Keratinocyte (primary cell): ENCODE data around the gene GPR137. TPM values are rescaled to one million over a fixed set of nuclear protein-coding genes. Genes with fewer than 3 reads are reported as not detected.

Source experiments
- DNase-seq: peaks from one replicate; pipeline ENCODE4 v3.0.0-alpha.2; 2011; ENCODE audit warnings: low read depth, missing footprints, low spot score
- FAIRE-seq: peaks from 2 replicates; lab custom pipeline; 2011; peaks lifted over from hg19 to GRCh38; lab: Jason Lieb, UNC
- H2AFZ ChIP-seq: 2 replicates; pipeline ENCODE4 v1.6.0; 2012; ENCODE audit warnings: low read length, control low read depth, inconsistent platforms; ENCODE audit not compliant: control insufficient read depth
- H3K27ac ChIP-seq: 2 replicates; pipeline ENCODE4 v1.5.1; 2011; ENCODE audit warnings: low read length; ENCODE audit not compliant: control insufficient read depth, insufficient read depth
- H3K27me3 ChIP-seq: 3 replicates; pipeline ENCODE4 v1.6.0; 2011; ENCODE audit warnings: low read length; ENCODE audit not compliant: control insufficient read depth, insufficient read depth; ENCODE audit errors: extremely low read depth
- H3K36me3 ChIP-seq, 2 experiments: 2 replicates in 1 of 2; 3 replicates in 1 of 2; pipeline ENCODE4 v1.5.1; 2011; ENCODE audit warnings: low read length in 2 of 2, mild to moderate bottlenecking in 1 of 2; ENCODE audit not compliant: control insufficient read depth in 2 of 2, insufficient read depth in 2 of 2; ENCODE audit errors: extremely low read depth in 1 of 2
- H3K4me1 ChIP-seq: 3 replicates; pipeline ENCODE4 v1.5.1; 2011; ENCODE audit warnings: low read length; ENCODE audit not compliant: control insufficient read depth, insufficient read depth; ENCODE audit errors: extremely low read depth
- H3K4me2 ChIP-seq: 3 replicates; pipeline ENCODE4 v1.6.0; 2011; ENCODE audit warnings: low read depth, low read length; ENCODE audit not compliant: control insufficient read depth, insufficient read depth; ENCODE audit errors: extremely low read depth
- H3K4me3 ChIP-seq, 3 experiments: fragments of 200-600 bp in 1 of 3; sonication (generic) in 1 of 3; 2 replicates in 2 of 3; 3 replicates in 1 of 3; pipeline ENCODE4 v1.5.1; 2011 to 2016; ENCODE audit warnings: low read length in 3 of 3, mild to moderate bottlenecking in 3 of 3, control low read depth in 2 of 3, inconsistent platforms in 1 of 3, low read depth in 1 of 3, mixed read lengths in 1 of 3, mixed run types in 1 of 3, moderate library complexity in 1 of 3; ENCODE audit not compliant: control insufficient read depth in 2 of 3, insufficient read depth in 2 of 3; ENCODE audit errors: extremely low read depth in 1 of 3
- H3K79me2 ChIP-seq: 2 replicates; pipeline ENCODE4 v1.6.0; 2012; ENCODE audit warnings: low read length; ENCODE audit not compliant: control insufficient read depth, insufficient read depth
- H3K9ac ChIP-seq: 3 replicates; pipeline ENCODE4 v1.6.0; 2011; ENCODE audit warnings: low read length; ENCODE audit not compliant: control insufficient read depth, insufficient read depth; ENCODE audit errors: extremely low read depth
- H3K9me1 ChIP-seq: 3 replicates; pipeline ENCODE4 v1.6.0; 2011; ENCODE audit warnings: low read length; ENCODE audit not compliant: control insufficient read depth, insufficient read depth; ENCODE audit errors: extremely low read depth
- H3K9me3 ChIP-seq: 2 replicates; pipeline ENCODE4 v1.5.1; 2012; ENCODE audit warnings: low read depth, low read length; ENCODE audit not compliant: control insufficient read depth
- H4K20me1 ChIP-seq: 3 replicates; pipeline ENCODE4 v1.6.0; 2011; ENCODE audit warnings: low read length; ENCODE audit not compliant: control insufficient read depth, insufficient read depth; ENCODE audit errors: extremely low read depth
- CTCF ChIP-seq, 3 experiments: IDR thresholded peaks in 1 of 3; conservative IDR thresholded peaks in 1 of 3; optimal IDR thresholded peaks in 1 of 3; 2 replicates in 2 of 3; 3 replicates in 1 of 3; pipeline versions ENCODE3 to v1.5.1; 2011; ENCODE audit warnings: low read length in 3 of 3, mild to moderate bottlenecking in 3 of 3, moderate library complexity in 2 of 3, control low read depth in 1 of 3, inconsistent platforms in 1 of 3; ENCODE audit not compliant: insufficient read depth in 2 of 3; ENCODE audit errors: extremely low read depth in 1 of 3
- EZH2 ChIP-seq: IDR thresholded peaks from one replicate; pipeline ENCODE4 v1.6.1; 2012; ENCODE audit warnings: inconsistent platforms, mild to moderate bottlenecking, low read length, moderate library complexity
- dilution Hi-C: fragments of 300-500 bp; cut with MboI; formaldehyde crosslinking; loops from one replicate; pipeline ENCODE4 v1.7.0; 2020; ENCODE audit warnings: low sequenced_read_pairs; ENCODE audit not compliant: extremely low pct_ligation_motif_present
- polyA plus RNA-seq, 5 experiments: library from polyadenylated mRNA; depleted of rRNA in 3 of 5; stranded (reverse) in 3 of 5; stranded (forward) in 1 of 5; unstranded in 1 of 5; fragments of >200 nt; gene quantifications; 1 replicate in 1 of 5; 2 replicates in 3 of 5; 3 replicates in 1 of 5; pipeline versions ENCODE4 v1.2.1 to v1.2.3, GENCODE V29; 2011 to 2012; ENCODE audit warnings: missing spikeins in 2 of 5, low read depth in 1 of 5, low replicate concordance in 1 of 5

GPR137 gene
- polyA plus RNA-seq, 1 donor (not counting 4 experiments of a cell fraction or from before 2014, with no cell fraction given): 6.6 TPM

- peak within 1 kb of the TSS; percentile 90 for H3K9ac ChIP-seq
- no peak for TF ChIP-seq EZH2
- peak in 2 of 3 experiments; percentile 42 to 62 for TF ChIP-seq CTCF (optimal IDR thresholded peaks at IDR 0.05 in 1 of 3, IDR thresholded peaks at IDR 0.05 in 1 of 3, conservative IDR thresholded peaks at IDR 0.05 in 1 of 3; ENCODE audit: extremely low read depth in 1 of 3, insufficient read depth in 2 of 3, low read length in 3 of 3)
- H2AFZ ChIP-seq: peak within 1 kb of the TSS; percentile 71
- no peaks in the 10 kb centered on the region for H3K9me3 ChIP-seq
- H3K4me2 ChIP-seq: peak within 1 kb of the TSS; percentile 87
- peaks cover 22% of the 10 kb centered on the region for H3K4me1 ChIP-seq
- peak within 1 kb of the TSS; percentile 77 to 96 (median 96) for H3K4me3 ChIP-seq
- H4K20me1 ChIP-seq: peaks cover 8% of the 10 kb centered on the region
- FAIRE-seq (no peak), DNase-seq (no peak)
- dilution Hi-C loops: no loop called here
- H3K36me3 ChIP-seq: peaks cover 14 to 24% of the 10 kb centered on the region in 2 experiments
- peaks cover 36% of the 10 kb centered on the region for H3K79me2 ChIP-seq
- H3K27me3 ChIP-seq: no peaks in the 10 kb centered on the region
- no peaks in the 10 kb centered on the region for H3K9me1 ChIP-seq
- peak within 1 kb of the TSS; percentile 61 for H3K27ac ChIP-seq
These were observed 34.5 kb upstream of the GPR137 start, which contains the start of gene PLCB3 for GRCh38 chr11:64251016-64251752. Gene PLCB3, plus strand, starts transcription at chr11:64251530. Its CDS starts 120 bp downstream, at chr11:64251650.

- Histone ChIP-seq H3K4me2 (peak overlapping the region; percentile 87), H3K4me3 (peak overlapping the region; percentile 77 to 96 (median 96)), H3K27me3 (no peaks in the 10 kb centered on the region), H2AFZ (no peak overlapping the region), H3K79me2 (peaks cover 37% of the 10 kb centered on the region), H3K9me3 (no peaks in the 10 kb centered on the region), H3K27ac (peak overlapping the region; percentile 61), H4K20me1 (peaks cover 8% of the 10 kb centered on the region), H3K9ac (peak overlapping the region; percentile 90), H3K36me3 (peaks cover 18 to 28% of the 10 kb centered on the region in 2 experiments), H3K9me1 (no peaks in the 10 kb centered on the region), H3K4me1 (peaks cover 27% of the 10 kb centered on the region)
- dilution Hi-C loops: no loop called here
- no peak for TF ChIP-seq EZH2
- TF ChIP-seq CTCF (optimal IDR thresholded peaks at IDR 0.05 in 1 of 3, IDR thresholded peaks at IDR 0.05 in 1 of 3, conservative IDR thresholded peaks at IDR 0.05 in 1 of 3; ENCODE audit: extremely low read depth in 1 of 3, insufficient read depth in 2 of 3, low read length in 3 of 3): no peak
- no peak for FAIRE-seq
- DNase-seq: no peak
These were observed 34.0 kb upstream of the GPR137 start for GRCh38 chr11:64251753-64252002.
